Measurements from ENCODE around the gene FBF1.

- TF ChIP-seq, protein P1, sequence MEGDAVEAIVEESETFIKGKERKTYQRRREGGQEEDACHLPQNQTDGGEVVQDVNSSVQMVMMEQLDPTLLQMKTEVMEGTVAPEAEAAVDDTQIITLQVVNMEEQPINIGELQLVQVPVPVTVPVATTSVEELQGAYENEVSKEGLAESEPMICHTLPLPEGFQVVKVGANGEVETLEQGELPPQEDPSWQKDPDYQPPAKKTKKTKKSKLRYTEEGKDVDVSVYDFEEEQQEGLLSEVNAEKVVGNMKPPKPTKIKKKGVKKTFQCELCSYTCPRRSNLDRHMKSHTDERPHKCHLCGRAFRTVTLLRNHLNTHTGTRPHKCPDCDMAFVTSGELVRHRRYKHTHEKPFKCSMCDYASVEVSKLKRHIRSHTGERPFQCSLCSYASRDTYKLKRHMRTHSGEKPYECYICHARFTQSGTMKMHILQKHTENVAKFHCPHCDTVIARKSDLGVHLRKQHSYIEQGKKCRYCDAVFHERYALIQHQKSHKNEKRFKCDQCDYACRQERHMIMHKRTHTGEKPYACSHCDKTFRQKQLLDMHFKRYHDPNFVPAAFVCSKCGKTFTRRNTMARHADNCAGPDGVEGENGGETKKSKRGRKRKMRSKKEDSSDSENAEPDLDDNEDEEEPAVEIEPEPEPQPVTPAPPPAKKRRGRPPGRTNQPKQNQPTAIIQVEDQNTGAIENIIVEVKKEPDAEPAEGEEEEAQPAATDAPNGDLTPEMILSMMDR (IDR thresholded peaks at IDR 0.05; ENCODE audit: extremely low read depth in 1 of 2, insufficient read depth in 1 of 2, low read depth in 1 of 2, low read length in 2 of 2): no peak
- TF ChIP-seq POLR2A (IDR thresholded peaks at IDR 0.05; ENCODE audit: low read depth, low read length) (no peak), MYC (IDR thresholded peaks at IDR 0.05; ENCODE audit: low read depth, low read length) (no peak), POLR2AphosphoS5 (IDR thresholded peaks at IDR 0.05; ENCODE audit: insufficient read depth, low read depth, low read length) (no peak), MAX (IDR thresholded peaks at IDR 0.05; ENCODE audit: insufficient read depth, insufficient read length) (no peak), EZH2 (IDR thresholded peaks at IDR 0.05; ENCODE audit: borderline replicate concordance, low read depth, low read length, severe bottlenecking) (no peak), GATA2 (IDR thresholded peaks at IDR 0.05; ENCODE audit: insufficient read depth, insufficient read length, low read depth, low read length) (no peak), JUN (IDR thresholded peaks at IDR 0.05; ENCODE audit: borderline replicate concordance, insufficient read depth, insufficient read length, low read depth) (no peak), FOS (IDR thresholded peaks at IDR 0.05; ENCODE audit: borderline replicate concordance, insufficient read depth, low read length) (no peak)
These were observed 42.8 kb upstream of the FBF1 start for GRCh38 chr17:75983501-75984181.

All from endothelial cell of umbilical vein (primary cell).